Endothelial cell of umbilical vein (primary cell): ENCODE measurements around the gene ELP4. TPM values are rescaled to one million over a fixed set of nuclear protein-coding genes. Genes with fewer than 3 reads are reported as not detected.
"Not testable (repeated sequence)": the region's sequence is repeated elsewhere in the genome, so short reads cannot be mapped to it uniquely, and the experiment has no call there.

ENCODE experiments used
- BruUV-seq: library from RNA; stranded (reverse); fragments of 400-500 nt; replicated peaks from 2 replicates; lab custom pipeline; 2021; lab: Mats Ljungman, UMichigan
- CTCF ChIA-PET: fragments of 300-600, 350-600 bp; sonication (Branson Sonifier 250); formaldehyde crosslinking; loops from one replicate; lab custom pipeline; 2021; ENCODE audit warnings: antibody characterized with exemption, inconsistent platforms; lab: Charles Lee
- POLR2A ChIA-PET: fragments of 300-600, 350-600 bp; sonication (Branson Sonifier 250); formaldehyde crosslinking; loops from one replicate; lab custom pipeline; 2021; ENCODE audit warnings: antibody characterized with exemption, inconsistent platforms; lab: Charles Lee
- DNase-seq: peaks from one replicate; pipeline ENCODE4 v3.0.0-alpha.2; 2011; ENCODE audit warnings: low read depth, low spot score
- FAIRE-seq: peaks from 2 replicates; lab custom pipeline; 2011; peaks lifted over from hg19 to GRCh38; lab: Jason Lieb, UNC
- H2AFZ ChIP-seq: 2 replicates; pipeline ENCODE4 v1.6.0; 2012; ENCODE audit warnings: low read depth, low read length, control low read depth, inconsistent platforms
- H3K27ac ChIP-seq: 2 replicates; pipeline ENCODE4 v1.5.1; 2011; ENCODE audit warnings: low read depth, mild to moderate bottlenecking, control low read depth, low read length, moderate library complexity; ENCODE audit not compliant: insufficient read depth
- H3K27me3 ChIP-seq, 2 experiments: 2 replicates each; pipeline versions ENCODE4 v1.6.0 to v1.6.1; 2011; ENCODE audit warnings: low read length in 2 of 2, mixed read lengths in 1 of 2; ENCODE audit not compliant: control insufficient read depth in 2 of 2, insufficient read depth in 2 of 2
- H3K36me3 ChIP-seq, 2 experiments: 2 replicates in 1 of 2; 3 replicates in 1 of 2; pipeline ENCODE4 v1.5.1; 2011; ENCODE audit warnings: low read length in 2 of 2, mild to moderate bottlenecking in 1 of 2, moderate library complexity in 1 of 2; ENCODE audit not compliant: control insufficient read depth in 2 of 2, insufficient read depth in 2 of 2; ENCODE audit errors: extremely low read depth in 1 of 2
- H3K4me1 ChIP-seq: 3 replicates; pipeline ENCODE4 v1.5.1; 2011; ENCODE audit warnings: mild to moderate bottlenecking, low read length; ENCODE audit not compliant: control insufficient read depth, insufficient read depth; ENCODE audit errors: extremely low read depth
- H3K4me2 ChIP-seq: 2 replicates; pipeline ENCODE4 v1.6.1; 2011; ENCODE audit warnings: low read length, control low read depth, mixed read lengths; ENCODE audit not compliant: insufficient read depth
- H3K4me3 ChIP-seq, 3 experiments: fragments of 200-600 bp in 1 of 3; sonication (generic), shearing (Covaris generic) in 1 of 3; replicated peaks in 1 of 3; 2 replicates each; pipeline ENCODE4 v1.5.1; 2011 to 2016; ENCODE audit warnings: control low read depth in 3 of 3, low read length in 3 of 3, mild to moderate bottlenecking in 2 of 3, inconsistent platforms in 1 of 3, low read depth in 1 of 3, moderate library complexity in 1 of 3; ENCODE audit not compliant: insufficient read depth in 1 of 3
- H3K79me2 ChIP-seq: 2 replicates; pipeline ENCODE4 v1.6.0; 2012; ENCODE audit warnings: low read length, inconsistent platforms; ENCODE audit not compliant: control insufficient read depth, insufficient read depth
- H3K9ac ChIP-seq: replicated peaks from 2 replicates; pipeline ENCODE3; 2011; ENCODE audit warnings: low read length, control low read depth; ENCODE audit not compliant: insufficient read depth; ENCODE audit errors: extremely low read depth
- H3K9me1 ChIP-seq: replicated peaks from 3 replicates; pipeline ENCODE4 v1.6.0; 2011; ENCODE audit warnings: mild to moderate bottlenecking, low read length; ENCODE audit not compliant: control insufficient read depth, insufficient read depth; ENCODE audit errors: extremely low read depth
- H3K9me3 ChIP-seq: replicated peaks from 2 replicates; pipeline ENCODE4 v1.5.1; 2012; ENCODE audit warnings: low read length, inconsistent platforms; ENCODE audit not compliant: control insufficient read depth, insufficient read depth
- H4K20me1 ChIP-seq: replicated peaks from 2 replicates; pipeline ENCODE3; 2011; ENCODE audit warnings: mild to moderate bottlenecking, low read length; ENCODE audit not compliant: control insufficient read depth, insufficient read depth; ENCODE audit errors: extremely low read depth
- JUN ChIP-seq: IDR thresholded peaks from 2 replicates; pipeline ENCODE4 v1.6.1; 2011; ENCODE audit warnings: borderline replicate concordance, low read depth; ENCODE audit not compliant: insufficient read length, insufficient read depth
- dilution Hi-C: fragments of 300-500 bp; cut with MboI; formaldehyde crosslinking; loops from one replicate; pipeline ENCODE4 v1.15.0; 2019; ENCODE audit warnings: low sequenced_read_pairs; ENCODE audit not compliant: extremely low pct_ligation_motif_present
- intact Hi-C: fragments of 100-400 bp; cut with micrococcal nuclease; formaldehyde crosslinking; loops from one replicate; pipeline ENCODE4 v1.10.0; 2022
- polyA plus RNA-seq, 4 experiments: library from polyadenylated mRNA; depleted of rRNA in 3 of 4; stranded (reverse) in 3 of 4; unstranded in 1 of 4; fragments of >200 nt; gene quantifications; 2 replicates each; pipeline versions ENCODE4 v1.2.1 to v1.2.3, GENCODE V29; 2011 to 2012; ENCODE audit warnings: missing spikeins in 1 of 4
- total RNA-seq: library from RNA; stranded (reverse); gene quantifications from 2 replicates; pipeline ENCODE4 v1.2.3, GENCODE V29; 2021

The ELP4 gene
- total and polyA plus RNA-seq, 2 donors (not counting 3 experiments of a cell fraction or from before 2014, with no cell fraction given): 11.6 to 16.3 TPM

GRCh38 chr11:31560842-31561476 lies 51.4 kb downstream of the ELP4 start:
- no peak for TF ChIP-seq JUN
- H3K79me2 ChIP-seq: no peaks in the 10 kb centered on the region
- DNase-seq (no peak), FAIRE-seq (no peak)
- ChIA-PET POLR2A (no interaction called here), CTCF (interaction anchor here (0.7 kb wide), 1 partner anchor 80 kb away, joined by 3 read pairs; no protein-coding TSS in a partner anchor)
- no peak overlapping the region for H3K9ac ChIP-seq
- H3K4me1 ChIP-seq: peaks cover 9% of the 10 kb centered on the region
- H3K27me3 ChIP-seq: no peaks in the 10 kb centered on the region
- H3K27ac ChIP-seq: no peak overlapping the region
- no peak overlapping the region for H3K4me3 ChIP-seq
- H2AFZ ChIP-seq: no peak overlapping the region
- intact Hi-C loops (no loop called here), dilution Hi-C loops (no loop called here)
- H4K20me1 ChIP-seq: no peaks in the 10 kb centered on the region
- no peak overlapping the region for H3K4me2 ChIP-seq
- no peaks in the 10 kb centered on the region for H3K36me3 ChIP-seq
- no peaks in the 10 kb centered on the region for H3K9me1 ChIP-seq
- no TSS peak for BruUV-seq
- H3K9me3 ChIP-seq: no peaks in the 10 kb centered on the region

GRCh38 chr11:31564517-31564916 lies 55.0 kb downstream of the ELP4 start:
- BruUV-seq, FAIRE-seq, dilution Hi-C loops: not testable (repeated sequence)

GRCh38 chr11:31574133-31574532 lies 64.6 kb downstream of the ELP4 start:
- H3K36me3 ChIP-seq, H2AFZ ChIP-seq, POLR2A ChIA-PET, intact Hi-C loops, H3K4me1 ChIP-seq, DNase-seq, FAIRE-seq, H3K27me3 ChIP-seq, H3K27ac ChIP-seq, H3K4me3 ChIP-seq, BruUV-seq, dilution Hi-C loops, H4K20me1 ChIP-seq, H3K9me1 ChIP-seq, H3K79me2 ChIP-seq, H3K9ac ChIP-seq, H3K9me3 ChIP-seq, H3K4me2 ChIP-seq: not testable (repeated sequence)
- CTCF ChIA-PET: interaction anchor here (0.9 kb wide), 1 partner anchor 10 kb away, joined by 3 read pairs; no protein-coding TSS in a partner anchor

More at GRCh38 chr11:31564517-31564916, 55.0 kb downstream of the ELP4 start:
- H3K9me1 ChIP-seq, H3K79me2 ChIP-seq, H3K36me3 ChIP-seq, H3K27ac ChIP-seq, H3K27me3 ChIP-seq, H3K9ac ChIP-seq, POLR2A ChIA-PET, intact Hi-C loops, H3K9me3 ChIP-seq, CTCF ChIA-PET, H2AFZ ChIP-seq, H3K4me3 ChIP-seq, H3K4me1 ChIP-seq, H3K4me2 ChIP-seq, H4K20me1 ChIP-seq, DNase-seq: not testable (repeated sequence)

- H3K9me3 ChIP-seq, FAIRE-seq, H3K27ac ChIP-seq, H2AFZ ChIP-seq, H4K20me1 ChIP-seq, H3K79me2 ChIP-seq, BruUV-seq, H3K9ac ChIP-seq, H3K36me3 ChIP-seq, intact Hi-C loops, H3K4me1 ChIP-seq, POLR2A ChIA-PET, H3K4me3 ChIP-seq, H3K4me2 ChIP-seq, dilution Hi-C loops, H3K9me1 ChIP-seq, DNase-seq, H3K27me3 ChIP-seq, CTCF ChIA-PET: not testable (repeated sequence)
Observed at GRCh38 chr11:31575764-31576163, 66.2 kb downstream of the ELP4 start.
